NOMO-1 (cell line): ENCODE data around the gene PCGF3.
A peak's percentile ranks its signal among the peaks of the same experiment; 100 is the strongest.
"Not testable (repeated sequence)": the region's sequence is repeated elsewhere in the genome, so short reads cannot be mapped to it uniquely, and the experiment has no call there.

Source experiments
- DNase-seq, 2 experiments: peaks; one replicate each; lab custom pipeline; 2025; ENCODE audit not compliant: unreplicated experiment in 2 of 2; lab: John Stamatoyannopoulos, UW

PCGF3 gene

GRCh38 chr4:791898-792625 is 86.4 kb downstream of the PCGF3 start:
- DNase-seq: no peak

- no peak for DNase-seq
Observed at GRCh38 chr4:792626-793092, 87.0 kb downstream of the PCGF3 start.

GRCh38 chr4:793093-793861 is 87.6 kb downstream of the PCGF3 start:
- DNase-seq: no peak

- no peak for DNase-seq
Observed at GRCh38 chr4:793941-794621, 88.4 kb downstream of the PCGF3 start.

GRCh38 chr4:794900-795725 is 89.5 kb downstream of the PCGF3 start:
- DNase-seq: no peak

- DNase-seq: no peak
Observed at GRCh38 chr4:795726-796119, 90.1 kb downstream of the PCGF3 start.

GRCh38 chr4:796206-796605 is 90.6 kb downstream of the PCGF3 start:
- no peak for DNase-seq

GRCh38 chr4:797066-797465 is 91.4 kb downstream of the PCGF3 start:
- no peak for DNase-seq

- no peak for DNase-seq
Observed at GRCh38 chr4:801436-802124, 95.9 kb downstream of the PCGF3 start.

- DNase-seq: no peak
Observed at GRCh38 chr4:803884-804283, 98.3 kb downstream of the PCGF3 start.

GRCh38 chr4:804804-805203 is 99.2 kb downstream of the PCGF3 start:
- DNase-seq: no peak

- not testable (repeated sequence) for DNase-seq
Observed at GRCh38 chr4:806979-807378, 101.3 kb downstream of the PCGF3 start.

GRCh38 chr4:807792-808191 is 102.2 kb downstream of the PCGF3 start:
- DNase-seq: no peak

GRCh38 chr4:808860-809570 is 103.4 kb downstream of the PCGF3 start:
- no peak for DNase-seq

GRCh38 chr4:813900-814299 is 108.3 kb downstream of the PCGF3 start:
- DNase-seq: peak in 1 of 2 experiments; percentile 19

- DNase-seq: no peak
Observed at GRCh38 chr4:814312-814850, 108.7 kb downstream of the PCGF3 start.

GRCh38 chr4:815464-816146 is 110.0 kb downstream of the PCGF3 start:
- DNase-seq: no peak

- DNase-seq: no peak
Observed at GRCh38 chr4:818106-818921, 112.7 kb downstream of the PCGF3 start.
